ENCODE data around the gene BAIAP2. TPM values are rescaled to one million over a fixed set of nuclear protein-coding genes. Genes with fewer than 3 reads are reported as not detected.

The BAIAP2 gene
- total and polyA plus RNA-seq, 2 donors (not counting 3 experiments of a cell fraction or from before 2014, with no cell fraction given), result 12.3 to 18.6 TPM

DNA sequence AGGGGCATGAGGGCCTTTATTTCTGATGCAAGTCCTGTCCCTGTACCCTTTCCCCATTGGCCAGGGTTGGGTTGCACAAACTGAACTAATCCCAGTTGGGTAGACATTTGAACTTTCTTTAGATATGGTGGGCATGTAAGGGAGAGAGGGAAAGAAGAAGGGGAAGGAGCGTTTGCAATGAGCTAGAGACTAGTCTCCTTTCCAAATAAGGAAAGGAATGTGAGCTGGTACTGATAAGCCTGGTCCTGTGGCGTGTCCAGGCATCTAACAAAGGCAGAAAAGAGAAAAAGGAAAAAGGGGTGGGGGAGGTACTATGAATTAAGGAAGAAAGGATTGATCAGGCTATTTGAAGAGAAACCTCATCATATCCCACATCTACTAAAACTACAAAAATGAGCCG is 23.0 kb upstream of the BAIAP2 start:
- TF ChIP-seq MYC (IDR thresholded peaks at IDR 0.05; ENCODE audit: low read depth, low read length) (no peak), FOS (IDR thresholded peaks at IDR 0.05; ENCODE audit: borderline replicate concordance, insufficient read depth, low read length) (no peak), POLR2A (IDR thresholded peaks at IDR 0.05; ENCODE audit: low read depth, low read length) (no peak), POLR2AphosphoS5 (IDR thresholded peaks at IDR 0.05; ENCODE audit: insufficient read depth, low read depth, low read length) (no peak), EZH2 (IDR thresholded peaks at IDR 0.05; ENCODE audit: borderline replicate concordance, low read depth, low read length, severe bottlenecking) (no peak), CTCF (IDR thresholded peaks at IDR 0.05; ENCODE audit: extremely low read depth in 1 of 2, insufficient read depth in 1 of 2, low read depth in 1 of 2, low read length in 2 of 2) (no peak), JUN (IDR thresholded peaks at IDR 0.05; ENCODE audit: borderline replicate concordance, insufficient read depth, insufficient read length, low read depth) (no peak), GATA2 (IDR thresholded peaks at IDR 0.05; ENCODE audit: insufficient read depth, insufficient read length, low read depth, low read length) (no peak)
- TF ChIP-seq, protein P1, sequence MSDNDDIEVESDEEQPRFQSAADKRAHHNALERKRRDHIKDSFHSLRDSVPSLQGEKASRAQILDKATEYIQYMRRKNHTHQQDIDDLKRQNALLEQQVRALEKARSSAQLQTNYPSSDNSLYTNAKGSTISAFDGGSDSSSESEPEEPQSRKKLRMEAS (IDR thresholded peaks at IDR 0.05; ENCODE audit: insufficient read depth, insufficient read length), result no peak
- Histone ChIP-seq H3K36me3 (ENCODE audit: control insufficient read depth in 2 of 2, extremely low read depth in 1 of 2, insufficient read depth in 2 of 2, low read length in 2 of 2) (no peaks in the 10 kb centered on the region), H3K9me1 (replicated peaks; ENCODE audit: control insufficient read depth, extremely low read depth, insufficient read depth, low read length) (no peaks in the 10 kb centered on the region), H3K27me3 (ENCODE audit: control insufficient read depth in 2 of 2, insufficient read depth in 2 of 2, low read length in 2 of 2) (peaks cover 5 to 6% of the 10 kb centered on the region in 2 experiments), H3K9ac (replicated peaks; ENCODE audit: extremely low read depth, insufficient read depth, low read length) (no peak overlapping the region), H3K4me3 (replicated peaks in 1 of 3; ENCODE audit: insufficient read depth in 1 of 3, low read depth in 1 of 3, low read length in 3 of 3) (no peak overlapping the region), H3K27ac (ENCODE audit: insufficient read depth, low read depth, low read length) (no peak overlapping the region), H3K4me2 (ENCODE audit: insufficient read depth, low read length) (no peak overlapping the region), H3K79me2 (ENCODE audit: control insufficient read depth, insufficient read depth, low read length) (no peaks in the 10 kb centered on the region), H3K9me3 (replicated peaks; ENCODE audit: control insufficient read depth, insufficient read depth, low read length) (no peaks in the 10 kb centered on the region), H3K4me1 (ENCODE audit: control insufficient read depth, extremely low read depth, insufficient read depth, low read length) (no peaks in the 10 kb centered on the region), H2AFZ (ENCODE audit: low read depth, low read length) (no peak overlapping the region), H4K20me1 (replicated peaks; ENCODE audit: control insufficient read depth, extremely low read depth, insufficient read depth, low read length) (no peaks in the 10 kb centered on the region)
- intact Hi-C loops (cut with micrococcal nuclease), result no loop called here
- dilution Hi-C loops (cut with MboI; ENCODE audit: extremely low pct_ligation_motif_present, low sequenced_read_pairs), result no loop called here
- FAIRE-seq, result no peak
- POLR2A ChIA-PET, result interaction anchor here (0.5 kb wide), 1 partner anchor 79 kb away, joined by 3 read pairs; no protein-coding TSS in a partner anchor
- no peak for DNase-seq (ENCODE audit: low read depth, low spot score)
- BruUV-seq (replicated peaks), result no TSS peak
- CTCF ChIA-PET, result interaction anchor here (1.0 to 2.1 kb wide), 2 partner anchors 12 to 90 kb away, joined by 3 to 10 read pairs; no protein-coding TSS in a partner anchor

All from endothelial cell of umbilical vein (primary cell).